Panc1 (cell line): ENCODE measurements around the gene TIMM13. TPM values are rescaled to one million over a fixed set of nuclear protein-coding genes. Genes with fewer than 3 reads are reported as not detected.

Experiments used
- ATAC-seq: fragments of 200-7000 bp; cut with Tn5 transposase; 2 replicates; pipeline ENCODE4 v1.9.1; 2020; ENCODE audit warnings: mild to moderate bottlenecking, moderate library complexity
- BruUV-seq: library from RNA; stranded (reverse); fragments of 400-500 nt; replicated peaks from 2 replicates; lab custom pipeline; 2021; lab: Mats Ljungman, UMichigan
- CTCF ChIA-PET: fragments of 300-600 bp; sonication (Branson Sonifier 250); formaldehyde crosslinking; loops from one replicate; lab custom pipeline; 2022; ENCODE audit warnings: antibody characterized with exemption; lab: Charles Lee
- POLR2A ChIA-PET: fragments of 300-600 bp; sonication (Branson Sonifier 250); formaldehyde crosslinking; loops from one replicate; lab custom pipeline; 2022; ENCODE audit warnings: antibody characterized with exemption; lab: Charles Lee
- DNase-seq: peaks from one replicate; pipeline ENCODE4 v3.0.0-alpha.2; 2010; ENCODE audit warnings: low read depth, low spot score
- H3K27ac ChIP-seq: 2 replicates; pipeline ENCODE4 v1.5.1; 2011; ENCODE audit warnings: mild to moderate bottlenecking, low read length, inconsistent platforms
- H3K27me3 ChIP-seq: fragments of 200-500 bp; sonication (Bioruptor generic); 2 replicates; pipeline ENCODE4 v1.6.0; 2014; ENCODE audit warnings: low read length, inconsistent platforms; ENCODE audit not compliant: control insufficient read depth, insufficient read depth
- H3K36me3 ChIP-seq: fragments of 200-500 bp; sonication (Bioruptor generic); 2 replicates; pipeline ENCODE4 v1.5.1; 2014; ENCODE audit warnings: inconsistent platforms, mild to moderate bottlenecking, low read length, moderate library complexity; ENCODE audit not compliant: control insufficient read depth, insufficient read depth
- H3K4me1 ChIP-seq: 2 replicates; pipeline ENCODE4 v1.5.1; 2011; ENCODE audit warnings: inconsistent platforms, mild to moderate bottlenecking, low read length, moderate library complexity; ENCODE audit not compliant: control insufficient read depth, insufficient read depth
- H3K4me3 ChIP-seq, 2 experiments: 2 replicates each; pipeline ENCODE4 v1.5.1; 2011 to 2012; ENCODE audit warnings: low read depth in 2 of 2, low read length in 2 of 2, mild to moderate bottlenecking in 2 of 2, inconsistent platforms in 1 of 2, moderate library complexity in 1 of 2
- H3K9me3 ChIP-seq: fragments of 200-500 bp; sonication (Bioruptor generic); 2 replicates; pipeline ENCODE4 v1.5.1; 2014; ENCODE audit warnings: low read depth, mild to moderate bottlenecking, inconsistent platforms, low read length, moderate library complexity; ENCODE audit not compliant: control insufficient read depth, insufficient read depth
- CTCF ChIP-seq: fragments of 450-650 bp; IDR thresholded peaks from 2 replicates; pipeline ENCODE4 v1.5.1; 2017; ENCODE audit warnings: mild to moderate bottlenecking
- POLR2AphosphoS5 ChIP-seq: IDR thresholded peaks from 2 replicates; pipeline ENCODE4 v1.6.1; 2012; ENCODE audit warnings: mild to moderate bottlenecking, low read depth, low read length, moderate library complexity
- REST ChIP-seq, 2 experiments: IDR thresholded peaks; 2 replicates each; pipeline ENCODE4 v1.6.1; 2011 to 2012; ENCODE audit warnings: low read depth in 2 of 2, control low read depth in 1 of 2, low read length in 1 of 2, mild to moderate bottlenecking in 1 of 2, moderate library complexity in 1 of 2; ENCODE audit not compliant: insufficient read depth in 1 of 2
- SIN3A ChIP-seq: IDR thresholded peaks from 2 replicates; pipeline ENCODE4 v1.6.1; 2012; ENCODE audit warnings: low read depth, mild to moderate bottlenecking, low read length, moderate library complexity, borderline replicate concordance; ENCODE audit not compliant: insufficient read depth
- TCF7L2 ChIP-seq: IDR thresholded peaks from 2 replicates; pipeline ENCODE4 v1.6.1; 2011; ENCODE audit warnings: mild to moderate bottlenecking, low read depth, low read length, inconsistent platforms
- in situ Hi-C: cut with HindIII; loops from 2 replicates; pipeline ENCODE4 v1.10.0; 2016; ENCODE audit warnings: low sequenced_read_pairs, low pct_unique_long_range_greater_than_20kb
- intact Hi-C: fragments of 100-400 bp; cut with micrococcal nuclease; formaldehyde crosslinking; loops from one replicate; pipeline ENCODE4 v1.10.0; 2022; ENCODE audit not compliant: unreplicated experiment
- total RNA-seq: library from RNA; stranded (reverse); gene quantifications from one replicate; pipeline ENCODE4 v1.2.1, GENCODE V29; 2021; ENCODE audit not compliant: unreplicated experiment

TIMM13 gene
- total RNA-seq, 1 experiment from 2014 or later: 128 TPM

- Histone ChIP-seq H3K9me3 (no peaks in the 10 kb centered on the region), H3K36me3 (peaks cover 5% of the 10 kb centered on the region), H3K4me1 (peaks cover 13% of the 10 kb centered on the region), H3K4me3 (peak overlapping the region in 1 of 2 experiments; percentile 83; a peak in 1 of 4 replicates), H3K27ac (no peak overlapping the region; the same call in 1 of the 2 replicates), H3K27me3 (no peaks in the 10 kb centered on the region)
- TF ChIP-seq POLR2AphosphoS5: no peak
- no peak for TF ChIP-seq REST (IDR thresholded peaks at IDR 0.05; ENCODE audit: insufficient read depth in 1 of 2, low read depth in 2 of 2, low read length in 1 of 2)
- no peak for TF ChIP-seq SIN3A
- no peak for TF ChIP-seq TCF7L2
- TF ChIP-seq CTCF: no peak
- POLR2A ChIA-PET: no interaction called here
- DNase-seq (no peak), ATAC-seq (no peak)
- intact Hi-C loops: no loop called here
- in situ Hi-C loops: no loop called here
- BruUV-seq: TSS peak; percentile 57
- CTCF ChIA-PET: interaction anchor here (0.5 to 0.6 kb wide), 2 partner anchors 125 to 127 kb away, joined by 3 read pairs; no protein-coding TSS in a partner anchor
Measured at GRCh38 chr19:2454199-2454961, 27.0 kb upstream of the TIMM13 start.

DNA sequence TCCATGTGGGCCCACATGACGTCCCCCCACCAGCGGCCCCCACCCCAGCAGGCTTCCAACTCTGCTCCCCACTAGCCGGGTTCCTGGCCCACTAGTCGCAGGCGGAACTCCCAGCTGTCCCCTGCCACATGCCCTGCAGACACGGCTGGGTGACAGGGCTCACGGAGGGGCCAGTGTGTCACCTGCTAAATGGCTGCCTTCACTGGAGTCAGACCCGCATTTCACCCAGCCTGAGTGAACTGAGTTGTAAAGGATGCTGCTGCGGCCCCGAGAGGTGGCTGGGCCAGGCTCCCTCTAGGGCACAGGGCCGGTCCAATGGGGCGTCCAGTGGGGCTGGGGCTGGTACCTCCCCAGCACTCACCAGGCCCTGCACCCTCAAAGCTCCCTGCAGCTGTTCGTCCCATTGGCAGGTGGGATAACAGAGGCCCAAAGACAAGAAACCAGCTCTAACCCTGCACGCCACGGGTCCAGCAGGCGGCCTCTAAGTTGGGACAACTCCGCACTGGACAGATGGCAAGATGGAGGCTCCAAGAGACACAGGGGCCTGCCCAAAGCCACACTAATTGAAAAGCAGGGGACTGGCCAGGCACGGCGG lies 26.1 kb upstream of the TIMM13 start:
- no peak for TF ChIP-seq POLR2AphosphoS5
- no peak for TF ChIP-seq CTCF
- no peak for TF ChIP-seq REST (IDR thresholded peaks at IDR 0.05; ENCODE audit: insufficient read depth in 1 of 2, low read depth in 2 of 2, low read length in 1 of 2)
- no peak for TF ChIP-seq SIN3A
- no peak for TF ChIP-seq TCF7L2
- no TSS peak for BruUV-seq
- Histone ChIP-seq H3K4me1 (peaks cover 13% of the 10 kb centered on the region), H3K4me3 (no peak overlapping the region), H3K27me3 (no peaks in the 10 kb centered on the region), H3K36me3 (peaks cover 5% of the 10 kb centered on the region), H3K9me3 (no peaks in the 10 kb centered on the region), H3K27ac (no peak overlapping the region)
- CTCF ChIA-PET: no interaction called here
- POLR2A ChIA-PET: no interaction called here
- intact Hi-C loops (no loop called here), in situ Hi-C loops (no loop called here)
- ATAC-seq: no peak
- DNase-seq: no peak
